GM18526 (cell line): ENCODE data around the gene RCAN3.

ENCODE experiments used
- POLR2A ChIP-seq: IDR thresholded peaks from 3 replicates; pipeline ENCODE4 v1.6.1; 2011; ENCODE audit not compliant: insufficient read length; ENCODE audit errors: extremely low read depth

RCAN3 gene

DNA sequence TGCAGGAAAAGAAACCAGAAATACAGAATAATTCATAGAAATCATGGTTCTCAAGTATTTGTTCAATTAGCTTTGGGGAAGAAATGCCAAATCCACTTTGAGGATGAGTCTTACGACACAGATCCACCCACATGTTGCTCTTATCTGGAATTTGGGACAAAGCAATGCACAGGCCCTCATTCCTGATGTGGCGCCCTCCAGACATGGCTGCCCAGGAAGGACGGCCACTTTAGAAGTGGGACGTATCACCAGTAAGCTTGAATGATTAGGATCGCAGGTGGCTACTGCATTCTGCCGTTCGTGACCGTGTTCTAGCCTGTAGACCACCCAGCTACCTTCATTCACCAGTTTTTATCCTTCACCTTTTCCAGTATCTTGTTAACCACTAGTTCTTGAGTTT lies 33.1 kb downstream of the RCAN3 start:
- TF ChIP-seq POLR2A: no peak

DNA sequence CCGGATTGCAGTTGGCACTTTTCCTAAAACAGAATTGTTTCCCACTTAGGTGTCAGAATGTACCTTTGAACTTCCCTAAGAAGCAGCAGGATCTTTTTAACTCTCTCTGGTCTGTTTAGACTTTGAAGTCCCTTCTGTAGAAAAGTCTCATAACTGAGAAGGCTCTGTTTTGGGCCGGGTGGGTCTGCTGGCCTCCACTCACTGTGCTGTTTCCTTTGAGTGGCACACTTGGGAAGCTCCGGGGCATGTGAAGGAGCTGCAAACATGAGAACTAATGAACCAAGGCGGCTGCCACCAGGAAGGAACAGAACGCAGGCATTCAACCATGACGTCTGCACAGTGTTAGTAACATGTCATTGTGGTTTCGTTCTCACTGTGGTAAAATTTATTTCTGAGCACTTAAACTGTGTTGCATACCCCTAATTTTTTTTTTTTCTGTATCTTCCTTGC lies 33.8 kb downstream of the RCAN3 start:
- TF ChIP-seq POLR2A: no peak

- TF ChIP-seq POLR2A: no peak
Observed at GRCh38 chr1:24540051-24540905, 37.6 kb downstream of the RCAN3 start.

GRCh38 chr1:24540906-24541710 lies 38.5 kb downstream of the RCAN3 start:
- TF ChIP-seq POLR2A: no peak

DNA sequence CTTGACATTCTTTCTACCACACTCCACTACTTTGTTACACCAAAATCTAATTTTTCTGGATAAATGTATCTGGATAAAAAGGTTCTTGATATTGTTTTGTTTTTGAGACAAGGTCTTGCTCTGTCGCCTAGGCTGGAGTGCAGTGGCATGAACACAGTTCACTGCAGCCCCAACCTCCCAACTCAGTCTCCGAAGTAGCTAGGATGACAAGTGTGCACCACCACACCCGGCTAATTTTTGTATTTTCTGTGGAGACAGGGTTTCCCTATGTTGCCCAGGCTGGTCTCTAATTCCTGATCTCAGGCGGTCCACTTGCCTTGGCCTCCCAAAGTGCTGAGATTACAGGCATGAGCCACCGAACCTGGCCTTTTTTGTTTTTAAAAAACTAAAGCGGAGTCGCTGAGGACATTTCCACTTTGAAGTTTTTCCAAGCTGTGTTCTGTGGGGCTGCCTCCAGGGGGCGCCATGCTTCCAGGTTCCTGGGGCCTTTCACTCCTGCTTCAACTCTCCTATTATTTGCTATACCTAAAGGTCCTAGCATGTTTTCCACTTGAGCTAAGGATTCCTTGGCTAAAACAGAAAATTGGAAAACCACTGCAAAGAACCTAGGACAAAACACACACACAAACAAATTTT lies 39.2 kb downstream of the RCAN3 start:
- no peak for TF ChIP-seq POLR2A

GRCh38 chr1:24544239-24544638 lies 41.6 kb downstream of the RCAN3 start:
- no peak for TF ChIP-seq POLR2A

DNA sequence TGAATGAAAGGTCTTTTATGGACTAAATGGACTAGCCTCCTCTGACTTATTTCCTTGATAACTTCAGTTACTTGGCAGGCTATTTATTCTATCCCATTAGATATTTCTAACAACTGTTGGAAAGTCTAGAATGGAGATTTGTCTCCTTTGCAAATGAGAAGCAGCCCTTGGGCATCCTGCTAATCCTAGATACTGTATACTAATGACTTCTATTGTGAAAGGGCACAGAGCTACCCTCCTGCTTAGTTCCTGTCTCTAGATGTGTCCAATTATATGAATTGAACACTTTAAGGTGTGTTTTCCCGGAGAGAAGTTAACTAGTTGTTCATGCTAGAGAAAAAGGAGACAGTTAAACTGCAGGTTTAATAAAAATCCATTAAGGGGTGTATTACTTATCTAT lies 43.0 kb downstream of the RCAN3 start:
- TF ChIP-seq POLR2A: no peak

- TF ChIP-seq POLR2A: no peak
Observed at GRCh38 chr1:24547195-24547594, 44.6 kb downstream of the RCAN3 start.

DNA sequence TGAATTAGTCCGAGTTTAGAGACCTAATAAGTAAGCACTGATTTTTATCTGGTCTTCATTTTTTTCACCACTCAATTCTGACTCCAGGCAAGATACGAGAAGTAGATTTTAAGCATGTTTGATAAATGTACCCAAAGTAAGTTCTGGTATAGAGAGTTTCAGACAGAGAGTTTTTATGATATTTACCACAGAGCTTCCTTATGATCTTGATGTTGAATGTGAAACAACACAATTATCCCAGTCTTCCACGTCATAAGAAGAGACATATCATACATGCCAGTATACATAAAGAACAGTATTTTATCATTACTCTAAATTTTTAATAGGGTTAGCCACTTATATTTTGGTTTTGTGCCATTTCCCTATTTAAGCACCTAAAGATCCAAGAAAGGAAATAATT lies 45.4 kb downstream of the RCAN3 start:
- TF ChIP-seq POLR2A: no peak

DNA sequence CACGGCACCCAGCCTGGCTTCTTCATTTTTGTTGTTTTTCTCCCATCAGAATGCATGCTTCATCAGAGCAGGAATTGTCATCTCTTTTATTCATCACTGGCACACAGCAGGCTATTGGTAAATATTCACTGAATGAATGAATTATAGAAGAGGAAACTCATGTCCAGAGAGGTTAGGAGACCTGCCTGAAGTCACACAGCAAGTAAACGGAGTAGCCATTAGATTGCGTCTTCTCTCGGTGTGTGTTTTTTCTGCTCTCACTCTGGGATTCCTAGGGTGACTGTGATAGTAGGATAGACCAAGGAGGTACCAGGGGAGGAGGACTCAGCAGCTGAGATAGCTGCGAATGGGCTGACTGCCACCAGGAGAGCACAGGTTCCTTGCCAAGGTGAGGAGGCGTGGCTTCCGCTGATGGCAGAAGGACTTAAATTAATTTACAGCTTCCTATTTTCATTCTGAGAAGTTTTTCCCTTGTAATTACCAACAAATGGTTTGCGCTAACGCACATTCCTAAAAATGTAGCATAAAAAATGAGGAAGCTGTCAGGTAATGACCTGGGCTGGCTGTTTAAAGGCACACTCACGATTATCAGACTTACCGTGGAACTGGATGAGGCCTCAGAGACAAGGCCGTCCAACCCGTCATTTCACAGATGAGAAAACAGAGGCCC lies 48.8 kb downstream of the RCAN3 start:
- TF ChIP-seq POLR2A: no peak

GRCh38 chr1:24551960-24552571 lies 49.4 kb downstream of the RCAN3 start:
- TF ChIP-seq POLR2A: no peak

- TF ChIP-seq POLR2A: no peak
Observed at GRCh38 chr1:24553931-24554330, 51.3 kb downstream of the RCAN3 start.

- no peak for TF ChIP-seq POLR2A
Observed at GRCh38 chr1:24554714-24555113, 52.1 kb downstream of the RCAN3 start.

DNA sequence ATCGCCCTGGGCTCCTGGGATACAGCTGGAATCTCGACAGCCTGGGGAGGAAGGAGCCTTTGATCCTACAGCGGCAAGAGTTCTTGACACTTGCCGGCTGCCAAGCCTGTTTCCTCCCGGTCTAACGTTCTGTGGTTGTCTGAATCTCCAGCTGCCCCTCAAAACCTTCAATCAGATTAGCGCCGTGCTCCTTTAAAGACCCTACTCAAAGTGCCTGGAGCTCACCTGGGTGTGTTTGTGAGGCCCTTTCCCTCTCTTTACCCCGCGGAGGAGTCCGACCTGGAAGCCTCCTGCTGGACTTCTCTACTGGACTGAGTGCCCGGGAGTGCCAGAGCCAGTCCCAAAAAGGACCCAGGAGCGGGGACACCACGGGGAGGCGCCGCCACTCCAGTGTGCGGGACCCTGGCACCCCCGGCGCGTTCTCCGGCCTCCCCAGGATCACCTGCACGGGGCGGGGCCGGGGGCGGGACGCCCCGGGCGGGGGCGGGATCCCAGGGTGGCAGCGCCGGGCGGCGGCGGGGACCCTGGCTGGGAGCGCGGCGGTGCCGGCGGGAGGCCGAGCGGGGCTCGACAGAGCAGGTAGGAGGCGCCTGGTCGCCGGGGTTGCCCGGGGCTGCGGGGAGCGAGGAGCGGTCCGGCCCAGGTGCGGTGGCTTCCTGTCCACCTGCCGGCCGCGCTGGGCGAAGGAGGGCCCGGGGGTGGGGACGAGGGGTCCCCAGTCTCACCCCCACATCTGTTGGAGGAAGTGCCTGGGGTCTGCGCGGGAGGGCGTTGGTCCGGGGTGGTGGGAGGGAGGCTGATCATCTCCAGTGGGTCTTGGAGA lies 53.2 kb downstream of the RCAN3 start, which contains the start of gene NCMAP:
Gene NCMAP, plus strand, starts transcription at position 497 of the 823 bp plus-strand sequence. CDS start 39,344 bp downstream, outside the sequence.
- TF ChIP-seq POLR2A: no peak
